Right atrium auricular region (tissue), 2 donors: Measurements from ENCODE around the gene BICDL1. TPM values are rescaled to one million over a fixed set of nuclear protein-coding genes. Genes with fewer than 3 reads are reported as not detected.

Source experiments
- DNase-seq: peaks from one replicate; pipeline ENCODE4 v3.0.0-alpha.2; 2019; ENCODE audit warnings: low spot score
- H3K27ac ChIP-seq, 2 donors: fragments of 200-600 bp; sonication (generic); 1 replicate in 1 of 2; 2 replicates in 1 of 2; pipeline ENCODE4 v1.5.1; 2016 to 2019
- H3K27me3 ChIP-seq, 2 donors: fragments of 200-600 bp; sonication (generic); one replicate each; pipeline versions ENCODE4 v1.5.1 to v1.6.0; 2017 to 2019
- H3K36me3 ChIP-seq: fragments of 200-600 bp; sonication (generic); one replicate; pipeline ENCODE4 v1.5.1; 2016
- H3K4me1 ChIP-seq, 2 donors: fragments of 200-600 bp; sonication (generic); one replicate each; pipeline versions ENCODE4 v1.5.1 to v1.6.0; 2017 to 2019
- H3K4me3 ChIP-seq, 2 donors: fragments of 200-600 bp; sonication (generic); 1 replicate in 1 of 2; 2 replicates in 1 of 2; pipeline ENCODE4 v1.5.1; 2017 to 2019; ENCODE audit warnings: mild to moderate bottlenecking in 1 of 2, moderate library complexity in 1 of 2
- H3K9me3 ChIP-seq, 2 donors: fragments of 200-600 bp; sonication (generic); one replicate each; pipeline ENCODE4 v1.5.1; 2019
- CTCF ChIP-seq, 2 donors: fragments of 200-600 bp; sonication (generic); IDR thresholded peaks; one replicate each; pipeline ENCODE4 v1.5.1; 2019; ENCODE audit warnings: antibody characterized with exemption in 2 of 2
- total RNA-seq, 2 donors: library from RNA; depleted of rRNA; stranded (reverse); fragments of >200 nt; gene quantifications; one replicate each; pipeline ENCODE4 v1.1.0, GENCODE V29; 2016

The BICDL1 gene
- total RNA-seq, 2 donors from 2014 or later: 9.8 to 47.2 TPM

GRCh38 chr12:119994892-119995658, 6.0 kb downstream of the BICDL1 start:
- no peak for TF ChIP-seq CTCF (IDR thresholded peaks at IDR 0.05)
- Histone ChIP-seq H3K36me3 (no peaks in the 10 kb centered on the region), H3K27me3 (peaks cover 0 to 2% of the 10 kb centered on the region in 2 donors), H3K9me3 (no peaks in the 10 kb centered on the region), H3K4me3 (no peak overlapping the region), H3K4me1 (peaks cover 0 to 2% of the 10 kb centered on the region in 2 donors), H3K27ac (no peak overlapping the region)
- no peak for DNase-seq

GRCh38 chr12:119996417-119996816, 7.4 kb downstream of the BICDL1 start:
- no peak for DNase-seq
- Histone ChIP-seq H3K4me1 (no peaks in the 10 kb centered on the region), H3K4me3 (no peak overlapping the region), H3K36me3 (no peaks in the 10 kb centered on the region), H3K27ac (no peak overlapping the region), H3K9me3 (no peaks in the 10 kb centered on the region), H3K27me3 (no peaks in the 10 kb centered on the region)
- no peak for TF ChIP-seq CTCF (IDR thresholded peaks at IDR 0.05)

GRCh38 chr12:119998471-119999245, 9.6 kb downstream of the BICDL1 start:
- Histone ChIP-seq H3K9me3 (no peaks in the 10 kb centered on the region), H3K27me3 (no peaks in the 10 kb centered on the region), H3K4me1 (no peaks in the 10 kb centered on the region), H3K27ac (no peak overlapping the region), H3K4me3 (no peak overlapping the region), H3K36me3 (no peaks in the 10 kb centered on the region)
- no peak for TF ChIP-seq CTCF (IDR thresholded peaks at IDR 0.05)
- DNase-seq: no peak

- no peak for TF ChIP-seq CTCF (IDR thresholded peaks at IDR 0.05)
- Histone ChIP-seq H3K36me3 (no peaks in the 10 kb centered on the region), H3K4me1 (no peaks in the 10 kb centered on the region), H3K27ac (no peak overlapping the region), H3K4me3 (no peak overlapping the region), H3K9me3 (no peaks in the 10 kb centered on the region), H3K27me3 (no peaks in the 10 kb centered on the region)
- DNase-seq: no peak
Measured at GRCh38 chr12:120000556-120000955, 11.5 kb downstream of the BICDL1 start.

- no peak overlapping the region for H3K27ac ChIP-seq
- no peak for DNase-seq
- H3K27me3 ChIP-seq: no peaks in the 10 kb centered on the region
Measured at GRCh38 chr12:120006258-120006975, 17.4 kb downstream of the BICDL1 start.

More at GRCh38 chr12:120006258-120006975, 17.4 kb downstream of the BICDL1 start:
- no peak for TF ChIP-seq CTCF (IDR thresholded peaks at IDR 0.05)
- no peak overlapping the region for H3K4me3 ChIP-seq
- H3K4me1 ChIP-seq: no peaks in the 10 kb centered on the region
- no peaks in the 10 kb centered on the region for H3K36me3 ChIP-seq
- H3K9me3 ChIP-seq: no peaks in the 10 kb centered on the region
